DMS 273 treated with DMSO at 0.1 percent for 48 hours (cell line): ENCODE data around the gene GRM1.

Experiments
- DNase-seq: peaks from one replicate; lab custom pipeline; 2025; lab: John Stamatoyannopoulos, UW

Gene GRM1

DNA sequence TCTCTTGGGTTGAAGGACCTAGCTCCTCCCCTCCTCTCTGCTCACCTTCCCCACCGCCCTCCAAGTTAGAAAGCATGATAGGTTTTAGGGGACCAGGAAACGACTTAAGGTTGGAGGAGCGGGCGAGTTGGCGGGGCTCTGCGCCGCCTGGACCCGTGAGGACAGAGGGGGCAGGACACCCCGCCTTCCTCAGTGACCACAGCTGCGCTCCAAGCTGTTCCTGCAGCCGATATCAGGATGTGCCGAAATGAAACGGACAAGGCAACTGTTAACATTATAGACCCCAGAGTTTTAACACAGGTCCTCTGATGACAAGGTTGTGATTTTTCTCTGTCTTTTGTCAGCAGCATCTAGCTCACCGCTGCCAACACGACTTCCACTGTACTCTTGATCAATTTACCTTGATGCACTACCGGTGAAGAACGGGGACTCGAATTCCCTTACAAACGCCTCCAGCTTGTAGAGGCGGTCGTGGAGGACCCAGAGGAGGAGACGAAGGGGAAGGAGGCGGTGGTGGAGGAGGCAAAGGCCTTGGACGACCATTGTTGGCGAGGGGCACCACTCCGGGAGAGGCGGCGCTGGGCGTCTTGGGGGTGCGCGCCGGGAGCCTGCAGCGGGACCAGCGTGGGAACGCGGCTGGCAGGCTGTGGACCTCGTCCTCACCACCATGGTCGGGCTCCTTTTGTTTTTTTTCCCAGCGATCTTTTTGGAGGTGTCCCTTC, at the start of gene GRM1:
Gene GRM1 (plus strand): TSS at position 212 of the 722 bp plus-strand sequence. CDS start 456 bp downstream, at position 668.
- DNase-seq = no peak

DNA sequence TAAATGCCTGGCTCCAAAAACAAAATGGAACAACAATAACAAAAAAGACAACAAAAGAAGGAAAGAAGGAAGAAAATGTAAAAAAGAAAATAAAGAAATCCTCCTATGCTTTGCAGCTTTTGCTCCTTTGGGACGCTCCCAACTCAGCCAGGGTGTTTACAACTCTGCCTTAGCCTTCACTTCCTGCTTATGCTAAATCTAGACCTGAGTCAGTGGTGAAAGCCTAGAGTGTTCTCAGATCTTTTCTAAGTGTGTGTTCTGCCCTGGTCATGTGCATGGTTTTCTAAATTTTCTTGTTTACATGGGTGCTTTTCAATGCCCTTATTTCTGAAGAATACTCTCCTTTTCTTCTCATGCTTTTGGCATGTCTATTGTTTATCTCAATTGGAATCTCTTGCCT, 19.5 kb upstream of the GRM1 start:
- no peak for DNase-seq

DNA sequence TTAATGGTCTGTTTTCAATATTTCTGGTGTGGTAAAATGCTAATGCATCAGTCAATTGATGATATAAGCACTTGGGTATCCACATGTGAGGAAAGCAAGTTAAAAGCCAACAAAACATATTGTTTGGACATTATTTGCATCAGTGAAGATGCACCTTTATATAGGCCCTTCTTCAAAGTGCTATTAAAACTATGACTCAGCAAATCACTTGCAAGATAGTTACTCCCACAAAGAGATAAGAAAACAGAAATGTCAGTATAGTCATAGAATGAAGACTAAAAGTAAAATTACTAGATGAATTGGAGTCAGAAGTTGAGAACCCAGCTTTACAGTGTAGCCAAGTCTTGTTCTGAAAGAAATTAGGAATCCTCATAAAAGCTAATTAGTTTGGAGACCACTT, 14.6 kb upstream of the GRM1 start:
- no peak for DNase-seq

DNA sequence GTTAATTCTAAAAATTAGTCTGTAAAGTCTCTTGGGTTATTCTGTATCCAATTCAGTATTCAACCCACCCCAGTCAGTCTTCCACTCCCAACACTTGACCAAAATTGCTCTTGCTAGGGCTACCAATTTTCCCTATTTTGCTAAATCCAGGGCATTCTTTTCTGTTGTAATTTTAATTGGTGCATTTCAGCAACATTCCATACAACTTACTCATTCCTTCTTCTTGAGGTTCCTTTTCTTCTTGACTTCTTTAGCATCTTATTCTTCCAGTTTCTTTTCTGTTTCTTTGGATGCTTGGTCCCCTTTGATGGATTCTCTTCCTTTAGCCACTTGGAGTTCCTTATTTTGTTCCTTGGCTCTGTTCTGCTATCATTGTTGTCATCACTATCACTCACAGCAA, 11.2 kb upstream of the GRM1 start:
- DNase-seq = no peak

DNA sequence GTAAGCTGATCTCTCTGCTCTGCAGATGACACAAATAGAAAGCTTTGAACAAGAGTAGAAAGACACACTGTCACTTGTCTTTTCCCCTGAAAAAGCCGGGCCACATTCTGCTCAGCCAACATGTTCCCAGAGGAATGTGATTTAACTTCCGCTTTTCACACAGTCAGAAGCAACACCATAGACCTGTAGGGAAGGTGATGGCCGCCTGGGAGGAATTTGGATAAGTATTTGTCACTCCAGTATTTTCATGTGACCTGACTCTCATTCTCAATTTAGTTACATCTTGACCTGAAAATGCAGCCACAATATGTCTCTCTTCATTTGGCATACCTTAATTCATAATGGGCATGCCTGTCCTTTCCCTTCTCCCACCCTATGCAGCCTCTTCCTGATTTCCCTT, 2.0 kb upstream of the GRM1 start:
- DNase-seq = no peak

DNA sequence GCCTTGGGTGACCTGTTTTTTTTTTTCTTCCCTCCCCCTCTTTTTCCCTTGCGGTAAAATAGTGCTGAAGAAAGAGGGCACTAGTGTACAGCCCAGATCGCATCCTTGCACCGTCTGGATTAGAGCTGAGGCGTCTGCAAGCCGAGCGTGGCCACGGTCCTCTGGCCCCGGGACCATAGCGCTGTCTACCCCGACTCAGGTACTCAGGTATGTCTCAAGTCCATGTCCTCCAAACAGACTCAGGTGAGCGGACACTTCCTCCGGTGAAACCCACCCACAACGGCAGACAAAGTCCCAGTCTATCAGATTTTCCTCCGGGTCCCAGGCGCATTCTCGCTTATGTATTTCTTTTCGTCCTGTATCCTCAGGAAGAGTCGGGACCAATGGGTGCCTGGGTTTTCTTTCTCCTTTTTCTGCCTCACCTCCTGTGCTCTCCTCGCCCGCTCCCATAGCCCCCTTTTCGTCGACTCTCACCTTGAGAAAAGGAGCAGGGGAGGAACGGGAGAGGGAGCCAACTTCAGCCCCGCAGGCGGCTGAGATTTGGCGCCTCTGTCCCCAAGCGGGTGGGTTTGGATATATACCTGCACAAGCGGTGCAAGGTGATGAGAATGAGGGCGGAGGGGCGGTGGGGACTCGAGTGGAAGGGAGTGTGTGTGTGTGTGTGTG, 1.1 kb upstream of the GRM1 start:
- DNase-seq = no peak

DNA sequence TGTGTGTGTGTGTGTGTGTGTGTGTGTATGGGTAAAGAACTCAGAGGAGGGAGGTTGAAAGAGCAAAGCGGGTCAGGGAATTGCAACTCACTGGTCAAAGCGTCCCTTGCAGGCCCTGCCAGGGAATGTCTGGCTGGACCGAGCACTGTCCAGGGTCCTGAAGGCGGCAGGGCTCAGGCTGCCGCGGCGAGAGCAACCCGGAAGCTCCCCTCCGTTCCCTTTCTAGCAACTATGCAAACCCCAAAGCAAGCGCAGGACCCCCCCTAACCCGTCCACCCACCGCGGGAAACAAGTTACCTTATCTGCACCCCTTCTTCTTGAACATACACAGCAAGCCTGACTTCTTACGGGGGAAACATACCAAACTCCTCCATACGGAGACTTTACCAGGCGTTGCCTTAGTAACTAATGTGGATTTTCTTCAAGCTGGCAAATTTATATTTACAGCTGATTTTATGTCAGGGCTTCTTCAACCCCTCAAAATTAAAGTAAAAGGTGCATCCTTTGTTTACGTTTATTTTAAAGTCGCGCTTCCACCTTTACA, 538 bp upstream of the GRM1 start:
- DNase-seq = no peak

DNA sequence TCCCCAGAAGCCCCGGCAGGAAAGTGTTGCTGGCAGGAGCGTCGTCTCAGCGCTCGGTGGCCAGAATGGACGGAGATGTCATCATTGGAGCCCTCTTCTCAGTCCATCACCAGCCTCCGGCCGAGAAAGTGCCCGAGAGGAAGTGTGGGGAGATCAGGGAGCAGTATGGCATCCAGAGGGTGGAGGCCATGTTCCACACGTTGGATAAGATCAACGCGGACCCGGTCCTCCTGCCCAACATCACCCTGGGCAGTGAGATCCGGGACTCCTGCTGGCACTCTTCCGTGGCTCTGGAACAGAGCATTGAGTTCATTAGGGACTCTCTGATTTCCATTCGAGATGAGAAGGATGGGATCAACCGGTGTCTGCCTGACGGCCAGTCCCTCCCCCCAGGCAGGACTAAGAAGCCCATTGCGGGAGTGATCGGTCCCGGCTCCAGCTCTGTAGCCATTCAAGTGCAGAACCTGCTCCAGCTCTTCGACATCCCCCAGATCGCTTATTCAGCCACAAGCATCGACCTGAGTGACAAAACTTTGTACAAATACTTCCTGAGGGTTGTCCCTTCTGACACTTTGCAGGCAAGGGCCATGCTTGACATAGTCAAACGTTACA, 817 bp downstream of the GRM1 start:
- DNase-seq = no peak

DNA sequence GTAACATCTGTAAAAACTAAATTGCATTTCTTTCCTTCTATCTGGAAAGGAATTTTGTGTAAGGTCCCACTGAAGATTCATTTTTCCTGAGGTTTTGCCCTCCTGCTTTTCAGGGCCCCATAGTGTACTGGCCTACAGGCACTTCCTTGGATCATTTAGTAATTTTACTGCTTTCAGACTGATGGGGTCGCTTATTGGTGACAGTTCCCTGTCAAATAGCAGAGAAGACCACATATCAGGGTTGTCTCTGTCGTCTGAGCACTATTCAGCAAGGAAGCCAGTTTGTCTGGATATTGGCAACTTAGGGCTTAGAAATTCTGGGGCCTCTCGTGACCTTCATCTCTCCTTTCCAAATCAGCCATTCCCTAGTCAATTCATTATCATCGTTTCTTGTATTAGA, 3.5 kb downstream of the GRM1 start:
- DNase-seq = no peak

DNA sequence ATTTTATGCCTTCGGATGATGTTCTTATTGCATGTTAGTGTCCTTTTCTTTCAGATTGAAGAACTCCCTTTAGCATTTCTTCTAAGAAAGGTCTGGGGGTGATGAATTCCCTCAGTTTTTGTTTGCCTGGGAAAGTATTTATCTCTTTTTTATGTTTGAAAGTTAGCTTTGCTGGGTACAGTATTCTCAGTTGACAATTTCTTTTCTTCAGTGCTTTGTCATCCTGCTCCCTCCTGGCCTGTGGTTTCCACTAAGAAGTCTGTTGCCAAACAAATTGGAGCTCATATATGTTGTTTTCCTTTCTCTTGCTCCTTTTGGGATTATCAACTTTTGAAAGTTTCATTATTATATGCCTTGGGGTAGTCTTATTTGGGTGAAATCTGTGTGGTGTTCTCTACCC, 11.5 kb downstream of the GRM1 start:
- no peak for DNase-seq

DNA sequence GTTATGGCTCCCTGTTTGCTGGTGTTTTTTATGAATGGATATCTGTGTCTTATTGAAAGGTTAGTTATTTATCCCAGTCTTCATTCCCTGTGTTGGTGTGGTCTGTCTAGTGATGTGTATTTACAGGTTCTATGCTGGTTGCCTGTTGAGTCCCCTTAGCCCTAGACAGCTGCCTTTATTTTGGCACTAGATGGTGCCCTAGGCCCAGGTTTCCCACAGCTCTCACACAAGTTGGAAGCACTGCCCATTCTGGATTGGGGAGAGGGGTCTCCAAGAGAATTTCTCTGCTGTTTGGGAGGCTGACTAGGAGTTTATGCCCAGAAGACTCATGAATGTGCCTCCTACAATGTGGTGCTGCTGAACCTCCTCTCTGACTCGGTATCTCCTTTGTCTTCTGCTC, 12.4 kb downstream of the GRM1 start:
- DNase-seq = no peak

DNA sequence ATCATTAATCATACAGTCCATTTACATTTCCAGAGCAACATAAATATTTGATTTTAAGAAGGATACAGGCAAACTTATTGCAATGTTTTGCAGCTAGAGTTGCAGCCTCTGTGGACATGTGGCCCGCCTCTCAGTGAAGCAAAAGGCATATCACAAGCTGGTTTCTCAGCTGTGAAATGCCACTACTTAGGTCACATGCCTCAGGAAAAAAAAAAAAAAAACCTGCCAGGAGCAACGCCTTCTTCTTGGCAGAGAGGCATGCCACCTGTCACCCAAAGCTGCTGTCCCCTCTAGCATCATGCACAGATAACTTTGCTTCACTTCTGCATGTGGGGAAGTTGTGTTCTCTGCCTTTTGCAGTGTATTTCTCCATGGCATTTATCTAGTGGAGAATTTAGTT, 18.5 kb downstream of the GRM1 start:
- DNase-seq = no peak

DNA sequence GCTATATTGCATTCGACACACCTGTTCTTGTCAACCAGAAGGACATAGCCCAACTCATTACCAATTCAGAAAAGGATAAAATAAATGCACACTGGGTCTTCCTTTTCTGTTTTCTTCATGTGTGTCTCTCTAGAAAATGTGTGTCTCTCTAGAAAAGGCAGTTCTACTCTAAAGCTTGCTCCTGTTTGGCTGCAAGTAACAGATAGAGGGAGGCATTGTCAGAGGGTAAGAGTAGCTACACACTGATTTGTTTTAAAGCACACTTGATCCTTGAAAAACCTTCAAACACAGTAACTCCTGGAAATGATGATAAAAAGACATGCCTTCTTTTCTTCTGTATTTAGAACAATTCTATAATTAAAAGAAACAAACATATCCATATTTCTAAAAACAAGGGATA, 21.3 kb downstream of the GRM1 start:
- no peak for DNase-seq

DNA sequence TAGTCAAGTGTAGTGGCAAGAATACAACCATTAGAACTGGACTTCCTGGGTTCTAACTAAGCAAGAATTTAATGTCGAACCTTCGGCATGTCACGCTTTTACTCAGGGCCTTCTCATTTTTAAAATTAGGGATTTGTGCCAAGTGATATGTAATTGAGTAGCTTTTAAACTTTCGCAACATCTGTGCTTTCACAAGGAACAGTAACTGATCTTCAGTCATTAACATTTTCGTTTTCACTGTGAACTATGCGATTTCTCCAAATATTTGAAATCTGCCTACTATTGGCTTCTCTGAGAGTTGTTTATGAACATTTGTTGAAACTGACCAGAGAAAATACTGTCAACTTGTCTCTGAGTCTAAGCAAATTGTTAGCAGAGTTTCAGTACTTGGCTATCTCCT, 27.6 kb downstream of the GRM1 start:
- no peak for DNase-seq

DNA sequence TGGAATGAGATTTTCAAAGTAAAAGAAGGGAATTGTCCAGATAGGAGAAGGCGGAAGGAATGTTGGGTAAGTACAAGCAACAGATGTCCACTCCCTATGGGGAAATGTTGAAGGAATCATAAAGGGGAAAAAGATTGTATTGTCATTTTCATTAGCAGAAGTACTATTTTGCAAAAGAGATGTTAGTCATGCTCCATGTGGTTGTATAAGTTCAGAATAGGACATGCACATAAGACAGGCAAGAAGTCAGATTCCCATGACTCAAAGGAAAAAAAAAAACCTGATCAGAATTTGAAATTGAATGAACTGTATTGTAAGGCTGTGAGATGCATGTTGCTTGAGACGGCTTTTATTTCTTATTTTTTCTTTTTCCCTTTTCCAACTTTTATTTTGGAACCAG, 36.8 kb downstream of the GRM1 start:
- no peak for DNase-seq

DNA sequence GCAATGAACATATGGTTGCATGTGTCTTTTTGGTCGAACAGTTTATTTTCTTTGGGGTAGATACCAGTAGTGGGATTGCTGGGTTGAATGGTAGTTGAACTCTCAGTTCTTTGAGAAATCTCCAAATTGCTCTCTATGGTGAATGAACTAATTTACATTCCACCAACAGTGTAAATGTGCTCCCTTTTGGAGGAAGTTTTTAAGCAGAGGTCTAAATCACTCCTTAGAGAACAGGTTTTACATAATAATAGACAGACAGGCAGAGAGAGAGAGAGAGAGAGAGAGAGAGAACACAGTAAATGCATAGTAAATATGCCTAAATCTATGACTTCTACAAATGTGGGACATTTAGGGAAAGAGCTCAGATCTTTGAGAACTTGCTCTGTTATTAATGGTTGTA, 37.6 kb downstream of the GRM1 start:
- DNase-seq = no peak

DNA sequence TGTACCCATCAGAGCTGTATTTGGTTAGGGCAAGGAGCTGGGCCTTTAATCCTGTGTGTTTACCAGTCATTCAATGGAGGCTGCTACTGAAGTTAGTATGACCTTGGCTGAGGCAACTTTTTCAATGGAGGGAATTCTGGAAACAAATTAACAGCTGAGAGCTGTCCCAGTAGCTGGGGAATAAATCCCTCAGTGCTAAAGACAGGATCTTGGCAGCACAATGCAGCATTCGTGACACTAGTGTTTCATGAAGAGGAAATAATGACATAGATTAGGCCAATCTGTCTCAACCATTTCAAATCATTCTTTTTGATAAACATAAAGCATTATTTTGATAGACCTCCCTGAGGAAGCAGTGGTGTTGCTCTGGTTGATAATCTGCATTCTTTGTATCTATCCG, 42.9 kb downstream of the GRM1 start:
- no peak for DNase-seq

DNA sequence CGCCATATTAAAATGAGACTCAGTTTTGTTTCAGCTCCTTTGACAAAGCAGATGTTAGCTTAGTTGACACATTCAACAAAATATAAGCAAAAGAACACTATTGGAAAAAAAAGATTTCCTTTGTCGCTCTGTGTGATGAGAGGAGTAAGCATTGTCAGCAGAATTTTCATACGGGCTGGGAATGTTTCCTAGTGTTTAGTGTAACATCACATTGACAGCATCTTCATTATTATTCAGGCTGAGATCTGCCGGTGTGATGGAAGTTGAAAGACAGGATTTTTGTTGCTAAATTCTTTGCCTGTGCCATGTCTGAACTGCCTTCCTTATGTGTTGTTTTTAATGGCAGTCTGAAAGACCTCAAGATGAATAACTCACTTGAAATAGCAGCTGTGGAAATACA, 49.1 kb downstream of the GRM1 start:
- no peak for DNase-seq

DNA sequence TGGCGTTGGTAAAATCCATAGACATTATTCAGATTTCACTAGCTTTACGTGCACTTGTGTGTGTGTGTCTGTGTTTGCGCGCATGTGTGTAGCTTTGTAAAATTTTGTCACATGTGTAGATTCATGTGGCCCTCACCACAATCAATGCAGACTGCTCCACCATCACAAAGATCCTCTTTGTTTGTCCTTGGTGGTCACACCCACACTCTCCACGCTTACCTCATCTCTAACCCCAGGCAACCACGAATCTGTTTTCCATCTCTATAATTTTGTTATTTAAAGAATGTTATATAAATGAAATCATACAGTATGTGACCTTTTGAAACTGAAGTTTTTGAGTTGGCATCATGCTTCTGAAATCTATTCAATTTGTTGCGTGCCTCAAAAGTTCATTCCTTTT, 58.5 kb downstream of the GRM1 start:
- no peak for DNase-seq

DNA sequence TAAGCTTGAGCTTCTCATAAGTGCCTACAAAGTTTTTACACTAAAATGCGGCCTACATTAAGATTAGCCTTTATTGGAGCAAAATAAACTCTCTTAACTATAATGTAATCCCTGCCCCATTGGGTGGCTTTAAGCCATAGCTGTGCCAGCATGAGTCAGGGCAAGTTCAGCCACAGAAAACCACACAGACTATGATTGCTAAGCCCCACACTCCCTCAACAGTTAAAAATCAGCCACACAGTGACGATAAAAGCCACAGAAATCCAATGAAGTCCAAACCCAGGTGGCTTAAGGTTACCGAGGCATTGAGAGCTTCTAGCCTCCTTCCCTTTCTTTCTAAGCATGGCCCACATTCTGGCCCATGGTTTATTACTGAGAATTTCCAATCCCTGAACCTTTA, 61.6 kb downstream of the GRM1 start:
- no peak for DNase-seq

DNA sequence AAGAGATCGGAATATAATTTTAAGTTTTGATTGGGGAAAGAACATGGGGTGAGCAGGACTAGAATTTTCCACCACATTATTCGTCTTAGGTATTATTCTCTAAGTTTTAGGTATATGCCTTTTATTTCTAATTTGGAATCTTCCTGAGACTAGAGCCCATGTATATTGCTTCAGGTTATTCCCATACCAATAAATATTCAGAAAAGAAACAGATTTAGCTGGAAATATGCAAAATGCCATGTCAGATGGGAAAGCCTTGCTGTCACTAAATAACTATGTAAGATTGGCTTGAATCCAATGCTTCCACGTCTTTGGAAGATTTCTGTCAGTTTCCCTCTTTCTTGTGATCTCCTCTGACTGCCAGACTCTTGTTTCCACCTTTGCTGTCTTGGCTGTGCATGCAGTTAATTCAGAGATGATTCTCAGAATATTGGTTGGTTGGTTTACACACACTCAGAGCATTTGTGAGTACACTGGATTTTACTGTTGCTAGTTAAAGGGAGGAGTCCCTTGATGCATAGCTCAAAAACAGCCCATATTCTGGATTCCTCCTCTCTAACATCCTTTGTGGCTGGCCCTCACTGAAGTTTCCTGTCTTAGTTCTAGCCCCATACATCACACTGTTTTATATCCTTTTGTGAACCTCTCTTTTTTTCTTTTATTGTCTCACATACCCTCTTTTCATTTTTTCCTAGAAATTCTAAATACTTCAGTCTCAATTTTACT, 64.3 kb downstream of the GRM1 start:
- no peak for DNase-seq

DNA sequence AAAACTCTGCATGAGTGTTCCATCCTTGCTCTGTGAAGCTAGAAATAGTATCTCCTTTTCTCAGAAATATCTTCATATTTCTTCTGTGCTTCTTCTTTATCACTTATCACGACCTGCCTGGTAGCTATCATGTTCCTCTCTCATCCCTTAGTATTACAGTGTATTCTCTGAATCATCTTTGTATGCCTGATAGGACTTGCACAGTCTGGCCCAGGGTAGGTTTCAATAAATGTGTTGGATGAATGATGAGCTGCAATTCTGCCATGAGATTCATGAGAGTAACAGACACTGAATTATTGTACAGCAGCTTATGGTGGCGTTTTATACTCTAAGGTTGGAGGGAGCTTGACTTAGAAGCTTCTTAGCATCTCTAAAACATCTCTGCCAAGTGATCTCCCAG, 66.6 kb downstream of the GRM1 start:
- DNase-seq = no peak

DNA sequence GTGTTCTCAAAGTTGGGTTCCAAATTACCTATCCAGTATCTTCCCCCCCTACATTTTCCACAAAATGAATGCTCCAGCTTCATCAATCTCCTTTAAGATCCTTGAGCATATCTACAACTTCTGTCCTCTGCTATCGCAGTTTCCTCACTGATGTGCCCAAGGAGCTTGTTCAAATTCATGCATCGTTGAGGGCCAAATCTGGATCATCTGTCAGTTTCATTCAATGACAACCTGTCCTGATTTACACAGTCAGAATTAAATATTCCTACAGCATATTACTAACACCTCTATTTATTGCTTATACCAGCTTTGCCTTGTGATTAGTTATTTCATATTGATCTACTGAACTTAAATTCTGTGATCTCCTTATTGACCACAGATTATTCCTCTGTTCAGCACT, 68.7 kb downstream of the GRM1 start:
- DNase-seq = no peak
